OCI-M2 (cell line): ENCODE results near the gene PDGFRA.

ENCODE experiments used
- DNase-seq: peaks from one replicate; lab custom pipeline; 2025; ENCODE audit not compliant: unreplicated experiment; lab: John Stamatoyannopoulos, UW

PDGFRA gene

GRCh38 chr4:54255881-54256280 is 26.8 kb downstream of the PDGFRA start:
- DNase-seq = no peak

GRCh38 chr4:54256491-54257486 is 27.7 kb downstream of the PDGFRA start:
- no peak for DNase-seq

DNA sequence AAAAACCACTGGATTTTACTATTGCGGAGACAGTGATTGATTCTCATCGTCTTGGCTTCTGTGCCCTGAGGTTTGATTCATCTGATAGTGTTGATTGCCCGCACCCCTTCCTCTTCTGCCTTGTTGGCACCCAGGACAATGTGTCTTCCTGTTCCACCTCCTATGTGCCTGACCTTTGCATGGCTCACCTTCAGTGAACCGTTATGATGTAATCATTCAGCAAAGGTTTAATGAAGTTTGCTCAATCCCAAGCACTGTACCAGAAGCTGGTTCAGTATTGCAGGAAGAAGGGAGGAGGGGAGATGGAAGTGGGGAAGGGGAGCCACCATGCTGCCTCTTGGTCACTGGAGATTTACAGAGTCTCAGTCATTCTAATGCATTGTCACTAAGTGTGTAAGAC is 36.3 kb downstream of the PDGFRA start:
- no peak for DNase-seq

GRCh38 chr4:54268151-54268550 is 39.1 kb downstream of the PDGFRA start:
- no peak for DNase-seq

DNA sequence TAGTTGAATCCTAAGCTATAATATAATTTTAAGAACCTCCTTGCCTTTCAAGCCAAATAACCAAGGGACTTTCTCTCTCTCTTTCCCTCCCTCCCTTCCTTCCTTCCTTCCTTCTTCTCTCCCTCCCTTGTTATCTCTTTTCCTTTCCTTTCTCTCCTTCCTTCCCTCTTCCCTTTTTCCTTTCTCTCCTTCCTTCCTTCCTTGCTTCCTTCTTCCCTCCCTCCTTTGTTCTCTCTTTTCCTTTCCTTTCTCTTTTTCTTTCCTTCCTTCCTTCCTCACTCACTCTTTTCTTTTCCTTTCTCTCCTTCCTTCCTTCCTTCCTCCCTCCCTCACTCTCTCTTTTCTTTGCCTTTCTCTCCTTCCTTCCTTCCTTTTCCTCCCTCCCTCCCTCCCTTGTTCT is 42.4 kb downstream of the PDGFRA start:
- no peak for DNase-seq

- no peak for DNase-seq
These were observed 43.0 kb downstream of the PDGFRA start for GRCh38 chr4:54272051-54272450.

DNA sequence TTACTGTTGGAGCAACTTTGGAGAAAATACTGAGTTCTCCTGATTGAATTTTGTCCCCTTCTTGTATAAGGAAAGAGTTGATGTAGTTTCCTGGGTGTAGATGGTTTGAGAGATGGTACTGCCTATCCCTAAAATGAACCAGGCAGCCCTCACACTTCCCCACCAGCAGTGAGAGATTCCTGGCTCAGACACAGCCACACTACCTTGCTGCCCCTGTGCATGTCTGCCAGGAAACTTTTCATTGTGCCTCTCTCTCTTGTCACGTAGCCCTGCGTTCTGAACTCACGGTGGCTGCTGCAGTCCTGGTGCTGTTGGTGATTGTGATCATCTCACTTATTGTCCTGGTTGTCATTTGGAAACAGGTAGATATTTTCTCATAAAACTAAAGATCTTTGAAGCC is 45.2 kb downstream of the PDGFRA start:
- no peak for DNase-seq

DNA sequence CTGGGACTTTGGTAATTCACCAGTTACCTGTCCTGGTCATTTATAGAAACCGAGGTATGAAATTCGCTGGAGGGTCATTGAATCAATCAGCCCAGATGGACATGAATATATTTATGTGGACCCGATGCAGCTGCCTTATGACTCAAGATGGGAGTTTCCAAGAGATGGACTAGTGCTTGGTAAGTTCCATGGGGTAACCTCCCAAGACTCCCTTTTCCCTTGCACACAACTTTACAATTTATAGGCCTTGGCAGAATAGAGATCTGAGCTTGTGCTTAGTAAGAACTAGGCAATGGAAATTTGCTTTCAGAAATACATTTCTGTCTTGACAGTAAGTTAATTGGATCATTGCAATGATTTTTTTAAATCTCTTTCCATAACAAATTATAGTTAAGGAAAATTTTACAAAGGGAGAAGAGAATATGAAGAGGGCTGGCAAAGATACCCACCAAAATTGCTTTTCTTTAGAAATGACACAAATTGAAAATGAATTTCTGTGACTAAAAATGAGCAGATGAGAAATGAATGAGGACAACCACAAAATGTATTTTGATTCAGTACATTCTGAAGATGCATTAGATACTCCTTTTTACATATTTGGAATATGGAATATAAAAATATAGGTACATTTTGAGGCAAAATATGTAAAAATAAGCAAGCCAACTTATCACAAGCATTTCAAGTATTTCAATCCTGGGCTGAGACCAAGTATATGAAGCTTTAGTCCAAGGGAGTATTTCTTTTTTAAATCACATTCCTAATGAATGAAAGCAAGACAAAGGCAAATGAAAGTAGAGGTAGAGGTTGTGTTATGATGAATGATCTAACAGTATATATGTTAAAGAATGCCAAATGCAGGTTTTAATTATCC is 45.9 kb downstream of the PDGFRA start:
- DNase-seq = no peak

DNA sequence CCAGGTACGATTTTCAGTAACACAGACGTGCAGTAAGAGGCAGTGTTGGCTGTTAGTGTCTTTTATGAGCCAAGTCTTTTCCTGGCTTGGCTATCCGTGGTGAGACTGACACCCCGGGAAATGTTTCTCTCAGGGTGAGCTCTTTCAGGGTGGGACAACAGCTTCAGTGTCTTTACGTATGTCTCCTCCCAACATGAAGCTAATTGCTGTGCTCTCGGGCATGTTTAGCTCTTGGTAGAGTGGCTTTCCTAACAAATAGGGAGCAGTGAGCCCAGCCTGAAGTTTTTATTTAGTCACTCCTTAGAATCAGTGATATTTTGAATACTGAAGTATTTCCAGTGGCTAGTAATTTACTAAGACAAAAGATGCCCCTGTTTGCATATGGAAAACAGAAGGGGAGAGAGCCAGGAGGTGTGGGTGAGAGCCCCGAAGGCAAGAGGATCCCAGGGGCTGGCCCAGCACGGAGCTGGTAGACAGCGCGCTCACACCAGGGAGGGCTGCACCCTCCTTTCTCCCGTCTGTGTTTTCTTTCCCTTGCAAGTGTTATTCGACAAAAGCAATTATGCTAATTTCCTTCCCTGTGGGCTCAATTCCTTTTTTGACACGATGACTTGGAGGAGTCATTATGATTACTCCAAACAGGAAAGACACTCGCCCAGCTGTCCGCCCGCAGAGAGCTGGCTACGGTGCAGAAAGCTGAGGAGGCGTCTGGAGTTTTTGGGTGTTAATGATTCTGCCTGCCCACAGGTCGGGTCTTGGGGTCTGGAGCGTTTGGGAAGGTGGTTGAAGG is 47.7 kb downstream of the PDGFRA start:
- no peak for DNase-seq

DNA sequence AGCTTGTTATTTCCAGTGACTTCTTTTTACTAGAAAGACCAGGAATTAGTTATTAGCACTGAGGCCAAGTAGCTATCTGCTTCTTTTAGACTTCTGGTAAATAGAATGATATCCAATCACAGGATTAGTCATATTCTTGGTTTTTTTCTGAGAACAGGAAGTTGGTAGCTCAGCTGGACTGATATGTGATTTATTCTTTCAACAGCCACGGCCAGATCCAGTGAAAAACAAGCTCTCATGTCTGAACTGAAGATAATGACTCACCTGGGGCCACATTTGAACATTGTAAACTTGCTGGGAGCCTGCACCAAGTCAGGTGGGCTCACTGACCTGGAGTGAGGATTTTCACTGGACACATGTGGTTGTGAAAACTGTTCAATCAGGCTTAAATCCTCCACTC is 48.6 kb downstream of the PDGFRA start:
- no peak for DNase-seq

DNA sequence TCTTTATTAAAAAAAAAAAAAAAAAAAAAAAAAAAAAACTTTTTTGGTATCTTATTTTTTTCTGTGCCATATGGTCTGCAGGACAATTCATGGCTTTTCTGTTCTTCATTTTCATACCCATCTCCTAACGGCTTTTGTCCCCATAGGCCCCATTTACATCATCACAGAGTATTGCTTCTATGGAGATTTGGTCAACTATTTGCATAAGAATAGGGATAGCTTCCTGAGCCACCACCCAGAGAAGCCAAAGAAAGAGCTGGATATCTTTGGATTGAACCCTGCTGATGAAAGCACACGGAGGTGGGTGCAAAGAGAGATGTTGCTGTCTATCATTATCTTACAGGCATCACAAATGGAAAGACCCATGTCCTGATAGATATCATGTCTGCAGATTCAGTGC is 49.1 kb downstream of the PDGFRA start:
- DNase-seq = no peak

DNA sequence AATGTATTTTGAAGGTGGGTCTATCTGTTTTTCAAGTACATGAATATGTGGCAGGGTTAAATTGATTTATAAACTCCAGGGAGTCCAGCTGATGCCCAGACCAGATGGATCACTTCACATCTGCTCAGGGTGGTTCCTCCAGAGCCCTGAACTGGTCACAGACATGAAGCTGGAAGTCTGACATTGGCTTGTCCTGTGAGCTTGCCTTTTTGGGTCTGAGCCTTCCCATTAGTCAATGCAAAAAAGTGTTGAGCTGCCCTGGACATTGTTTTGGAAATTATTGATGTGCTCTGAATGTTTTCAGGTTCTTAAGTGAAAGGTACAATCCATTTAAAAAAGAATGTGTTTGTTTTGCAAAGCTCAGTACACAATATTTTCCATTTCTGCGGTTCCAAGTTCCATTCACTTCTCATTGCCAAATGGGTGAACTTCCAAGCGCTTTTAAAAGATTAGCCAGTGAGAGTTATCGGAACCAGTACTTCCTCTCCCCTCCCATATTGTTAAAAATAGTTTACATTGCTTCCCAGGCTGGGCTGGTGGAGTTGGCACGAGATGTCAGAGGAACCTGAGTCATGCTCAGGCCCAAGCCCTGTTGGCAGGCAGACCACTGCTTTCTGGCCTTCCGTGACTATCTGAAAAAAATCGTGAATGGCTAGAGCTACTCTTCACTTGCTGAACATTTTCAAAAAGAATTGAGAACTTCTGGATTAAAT is 52.1 kb downstream of the PDGFRA start:
- no peak for DNase-seq

- no peak for DNase-seq
These were observed 53.7 kb downstream of the PDGFRA start for GRCh38 chr4:54282837-54283236.

DNA sequence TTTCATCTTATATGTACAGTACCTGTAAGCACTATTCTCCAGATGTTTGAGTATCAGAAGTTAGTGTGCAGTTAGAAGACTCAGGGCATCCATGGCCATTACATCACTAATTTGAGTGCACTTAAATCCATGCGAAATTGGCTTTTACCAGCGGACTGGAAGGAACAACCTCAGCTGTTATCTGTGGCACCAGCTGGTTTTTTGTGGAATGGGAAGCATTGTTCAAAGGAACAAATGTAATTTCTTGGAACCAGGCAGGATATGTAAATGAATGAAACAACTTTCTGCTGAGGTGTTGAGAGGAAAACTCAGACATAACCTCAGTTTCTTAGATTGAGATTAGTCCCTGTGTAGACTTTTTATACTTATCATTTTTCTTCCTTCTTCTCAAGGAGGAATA is 60.2 kb downstream of the PDGFRA start:
- no peak for DNase-seq

- no peak for DNase-seq
These were observed 61.9 kb downstream of the PDGFRA start for GRCh38 chr4:54290980-54291379.

DNA sequence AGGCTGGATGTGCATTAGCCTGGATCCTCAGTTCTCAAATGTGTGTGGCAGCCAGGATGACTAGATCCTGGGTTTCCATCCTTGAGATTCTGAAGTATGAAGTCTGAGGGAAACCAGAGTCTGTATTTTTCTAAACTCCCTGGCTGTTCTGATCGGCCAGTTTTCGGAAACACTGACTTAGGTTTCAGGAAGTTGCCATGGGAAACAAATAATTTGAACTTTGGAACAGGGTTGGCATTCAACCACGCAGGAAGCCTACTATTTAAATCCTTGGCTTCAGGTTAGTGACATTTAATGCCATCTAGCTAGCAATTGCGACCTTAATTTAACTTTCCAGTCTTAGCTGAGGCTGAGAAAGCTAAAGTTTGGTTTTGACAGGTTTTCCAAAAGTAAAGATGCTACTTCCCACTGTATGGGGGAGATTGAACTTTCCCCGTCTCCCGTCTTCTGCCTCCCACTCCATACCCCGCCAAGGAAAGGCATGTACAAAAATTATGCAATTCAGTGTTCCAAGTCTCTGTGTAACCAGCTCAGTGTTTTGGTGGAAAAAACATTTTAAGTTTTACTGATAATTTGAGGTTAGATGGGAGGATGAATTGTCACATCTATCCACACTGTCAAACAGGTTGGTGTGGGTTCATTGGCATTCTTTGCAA is 67.6 kb downstream of the PDGFRA start:
- DNase-seq = no peak

DNA sequence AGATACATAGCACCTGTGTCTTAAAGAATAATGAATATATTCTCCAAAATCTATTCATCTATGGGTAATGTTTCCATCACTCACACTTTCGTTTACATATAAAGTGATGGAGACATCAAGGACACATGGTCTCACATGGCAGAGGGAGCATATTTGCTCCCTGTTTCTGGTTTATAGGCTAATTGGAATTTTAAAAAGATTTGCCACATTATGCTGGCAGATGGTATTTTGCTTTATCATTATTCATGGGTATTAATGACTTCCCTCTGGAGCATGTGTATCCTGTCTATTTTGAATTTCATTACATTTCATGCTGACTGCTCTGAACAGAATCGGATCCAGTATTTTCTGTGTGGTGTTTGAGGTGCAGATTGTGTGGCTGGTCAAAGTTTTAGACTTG is 79.0 kb downstream of the PDGFRA start:
- no peak for DNase-seq

GRCh38 chr4:54315561-54316538 is 86.8 kb downstream of the PDGFRA start:
- no peak for DNase-seq

DNA sequence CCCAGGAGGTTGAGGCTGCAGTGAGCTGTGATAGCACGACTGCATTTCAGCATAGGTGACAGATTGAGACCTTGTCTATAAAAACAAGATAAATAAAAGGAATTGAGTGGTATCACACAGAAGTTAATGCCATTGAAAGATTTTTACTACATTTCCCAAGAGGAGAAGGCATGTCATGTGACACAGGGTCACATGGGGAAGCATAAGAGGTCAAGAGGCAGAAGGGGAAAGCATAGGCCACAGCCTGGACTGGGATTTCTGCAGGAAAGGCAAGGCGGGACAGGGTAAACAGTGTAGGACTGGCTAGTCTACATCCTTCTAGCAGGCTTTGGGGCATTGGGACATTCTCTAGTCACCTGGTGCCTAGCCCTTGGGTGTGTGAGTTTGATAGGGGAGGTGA is 88.6 kb downstream of the PDGFRA start:
- DNase-seq = no peak
